ENCODE data around the gene C9orf57.

GRCh38 chr9:72030767-72031166, 29.6 kb downstream of the C9orf57 start:
- TF ChIP-seq POLR2A (IDR thresholded peaks at IDR 0.05) (no peak), CTCF (IDR thresholded peaks at IDR 0.05) (no peak)
